HepG2 (cell line): Measurements from ENCODE around the gene SEPTIN12. TPM values are rescaled to one million over a fixed set of nuclear protein-coding genes. Genes with fewer than 3 reads are reported as not detected.

Experiments used
- ATF7 ChIP-seq, 2 experiments: fragments of 450-650 bp in 1 of 2; sonication (generic) in 1 of 2; formaldehyde crosslinking in 1 of 2; IDR thresholded peaks; 2 replicates each; pipeline versions ENCODE4 v1.4.0 to v1.6.1; 2016 to 2020; ENCODE audit warnings: antibody characterized with exemption in 1 of 2, mild to moderate bottlenecking in 1 of 2, missing genetic modification reagents in 1 of 2
- BCL6 ChIP-seq: IDR thresholded peaks from 2 replicates; pipeline ENCODE4 v1.6.1; 2016; ENCODE audit warnings: missing genetic modification reagents, missing compliant biosample characterization
- FOXJ3 ChIP-seq: sonication (generic); formaldehyde crosslinking; IDR thresholded peaks from 2 replicates; pipeline ENCODE4 v1.4.0; 2020; ENCODE audit warnings: missing genetic modification reagents, mild to moderate bottlenecking, borderline replicate concordance
- GATAD2A ChIP-seq: IDR thresholded peaks from 2 replicates; pipeline ENCODE4 v1.6.1; 2016
- HIVEP1 ChIP-seq: sonication (generic); formaldehyde crosslinking; IDR thresholded peaks from 2 replicates; pipeline ENCODE4 v1.4.0; 2020; ENCODE audit warnings: mild to moderate bottlenecking, missing genetic modification reagents
- HMG20A ChIP-seq: IDR thresholded peaks from 2 replicates; pipeline ENCODE4 v1.6.1; 2016; ENCODE audit warnings: borderline replicate concordance
- ISX ChIP-seq: sonication (generic); formaldehyde crosslinking; conservative IDR thresholded peaks from 2 replicates; pipeline ENCODE4 v1.5.0; 2020; ENCODE audit warnings: missing genetic modification reagents
- MAFK ChIP-seq, 2 experiments: IDR thresholded peaks in 1 of 2; conservative IDR thresholded peaks in 1 of 2; 2 replicates each; pipeline ENCODE4 v1.6.1; 2011; ENCODE audit warnings: improper control_type of control experiment in 2 of 2, low read length in 2 of 2
- MTERF4 ChIP-seq: sonication (generic); formaldehyde crosslinking; IDR thresholded peaks from 2 replicates; pipeline ENCODE4 v1.8.0; 2023; ENCODE audit warnings: mild to moderate bottlenecking, missing genetic modification reagents
- PHB2 ChIP-seq: fragments of 450-650 bp; IDR thresholded peaks from 2 replicates; pipeline ENCODE4 v1.6.1; 2018; ENCODE audit not compliant: partially characterized antibody
- RORA ChIP-seq: sonication (generic); formaldehyde crosslinking; IDR thresholded peaks from 2 replicates; pipeline ENCODE4 v1.5.0; 2020; ENCODE audit warnings: mild to moderate bottlenecking, missing genetic modification reagents, moderate library complexity
- SRSF1 ChIP-seq: fragments of 200-400 bp; formaldehyde crosslinking; optimal IDR thresholded peaks from 2 replicates; pipeline ENCODE3; 2017; ENCODE audit warnings: mild to moderate bottlenecking, low read depth, low read length, moderate library complexity
- TBX2 ChIP-seq: sonication (generic); formaldehyde crosslinking; IDR thresholded peaks from 2 replicates; pipeline ENCODE4 v1.5.0; 2020; ENCODE audit warnings: missing genetic modification reagents, mild to moderate bottlenecking, borderline replicate concordance
- TP53 ChIP-seq: sonication (generic); formaldehyde crosslinking; conservative IDR thresholded peaks from 2 replicates; pipeline ENCODE4 v1.4.0; 2020; ENCODE audit warnings: missing genetic modification reagents
- ZNF460 ChIP-seq: sonication (generic); formaldehyde crosslinking; IDR thresholded peaks from 2 replicates; pipeline ENCODE4 v1.5.1; 2020; ENCODE audit warnings: missing genetic modification reagents, mild to moderate bottlenecking, borderline replicate concordance
- ZNF556 ChIP-seq: sonication (generic); formaldehyde crosslinking; IDR thresholded peaks from 2 replicates; pipeline ENCODE4 v1.4.0; 2020; ENCODE audit warnings: mild to moderate bottlenecking, missing genetic modification reagents, borderline replicate concordance
- ZNF777 ChIP-seq: sonication (generic); formaldehyde crosslinking; IDR thresholded peaks from 2 replicates; pipeline ENCODE4 v1.4.0; 2020; ENCODE audit warnings: missing genetic modification reagents
- polyA plus RNA-seq, 8 experiments: library from polyadenylated mRNA; depleted of rRNA in 3 of 8; stranded (reverse) in 7 of 8; unstranded in 1 of 8; fragments of >200 nt; fragmentation: Illumina TruSeq in 4 of 8; extraction: Trizol in 4 of 8; gene quantifications; 2 replicates each; pipeline versions ENCODE4 v1.2.1 to v1.2.3, GENCODE V29; 2011 to 2016; ENCODE audit warnings: low read depth in 4 of 8, missing spikeins in 1 of 8, mixed read lengths in 1 of 8; ENCODE audit not compliant: insufficient read depth in 1 of 8
- total RNA-seq, 5 experiments: library from RNA; depleted of rRNA; stranded (reverse); fragments of >200 nt; fragmentation: Illumina TruSeq; extraction: Trizol; gene quantifications; 2 replicates each; pipeline ENCODE4 v1.2.3, GENCODE V29; 2016; ENCODE audit warnings: low read depth in 1 of 5
- TF ChIP-seq, protein P1 (sequence below): IDR thresholded peaks from 2 replicates; pipeline ENCODE4 v1.6.1; 2012; ENCODE audit warnings: inconsistent platforms
- TF ChIP-seq, protein P2 (sequence below): sonication (generic); formaldehyde crosslinking; IDR thresholded peaks from 2 replicates; pipeline ENCODE4 v1.4.0; 2020; ENCODE audit warnings: missing genetic modification reagents, borderline replicate concordance
- TF ChIP-seq, protein P3 (sequence below): IDR thresholded peaks from 2 replicates; pipeline ENCODE4 v1.6.1; 2016; ENCODE audit warnings: missing compliant biosample characterization, missing genetic modification reagents, borderline replicate concordance
- TF ChIP-seq, protein P4 (sequence below): sonication (generic); formaldehyde crosslinking; IDR thresholded peaks from 2 replicates; pipeline ENCODE4 v1.5.0; 2020; ENCODE audit warnings: mild to moderate bottlenecking, missing genetic modification reagents, borderline replicate concordance

Gene SEPTIN12
- total and polyA plus RNA-seq, 2 of the 13 experiments (the other 11 are each of a cell fraction or from before 2014, with no cell fraction given): 0.22 TPM; not detected in 1

- TF ChIP-seq TP53 (CRISPR knock-in tag) (no peak), HMG20A (CRISPR knock-in tag) (no peak), MAFK (conservative IDR thresholded peaks at IDR 0.05 in 1 of 2, IDR thresholded peaks at IDR 0.05 in 1 of 2; ENCODE audit: low read length in 2 of 2) (no peak), HIVEP1 (0 out of 2 replicates have a peak, but pooled peaks have one; percentile 17), ZNF460 (CRISPR knock-in tag) (no peak), MTERF4 (CRISPR knock-in tag) (no peak), TBX2 (CRISPR knock-in tag) (peak; percentile 27; the same call in 1 of the 2 replicates), ZNF556 (CRISPR knock-in tag) (no peak), ATF7 (IDR thresholded peaks at IDR 0.05) (no peak), ATF7 (CRISPR knock-in tag; IDR thresholded peaks at IDR 0.05) (no peak), ISX (no peak), ZNF777 (CRISPR knock-in tag) (no peak), PHB2 (no peak), GATAD2A (CRISPR knock-in tag) (0 out of 2 replicates have a peak, but pooled peaks have one; percentile 14), FOXJ3 (CRISPR knock-in tag) (no peak), RORA (CRISPR knock-in tag) (no peak), SRSF1 (no peak), BCL6 (CRISPR knock-in tag) (no peak)
- TF ChIP-seq, protein P1, sequence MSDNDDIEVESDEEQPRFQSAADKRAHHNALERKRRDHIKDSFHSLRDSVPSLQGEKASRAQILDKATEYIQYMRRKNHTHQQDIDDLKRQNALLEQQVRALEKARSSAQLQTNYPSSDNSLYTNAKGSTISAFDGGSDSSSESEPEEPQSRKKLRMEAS: peak; percentile 22; the same call in 1 of the 2 replicates
- TF ChIP-seq, protein P2, sequence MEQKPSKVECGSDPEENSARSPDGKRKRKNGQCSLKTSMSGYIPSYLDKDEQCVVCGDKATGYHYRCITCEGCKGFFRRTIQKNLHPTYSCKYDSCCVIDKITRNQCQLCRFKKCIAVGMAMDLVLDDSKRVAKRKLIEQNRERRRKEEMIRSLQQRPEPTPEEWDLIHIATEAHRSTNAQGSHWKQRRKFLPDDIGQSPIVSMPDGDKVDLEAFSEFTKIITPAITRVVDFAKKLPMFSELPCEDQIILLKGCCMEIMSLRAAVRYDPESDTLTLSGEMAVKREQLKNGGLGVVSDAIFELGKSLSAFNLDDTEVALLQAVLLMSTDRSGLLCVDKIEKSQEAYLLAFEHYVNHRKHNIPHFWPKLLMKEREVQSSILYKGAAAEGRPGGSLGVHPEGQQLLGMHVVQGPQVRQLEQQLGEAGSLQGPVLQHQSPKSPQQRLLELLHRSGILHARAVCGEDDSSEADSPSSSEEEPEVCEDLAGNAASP (CRISPR knock-in tag): no peak
- TF ChIP-seq, protein P3, sequence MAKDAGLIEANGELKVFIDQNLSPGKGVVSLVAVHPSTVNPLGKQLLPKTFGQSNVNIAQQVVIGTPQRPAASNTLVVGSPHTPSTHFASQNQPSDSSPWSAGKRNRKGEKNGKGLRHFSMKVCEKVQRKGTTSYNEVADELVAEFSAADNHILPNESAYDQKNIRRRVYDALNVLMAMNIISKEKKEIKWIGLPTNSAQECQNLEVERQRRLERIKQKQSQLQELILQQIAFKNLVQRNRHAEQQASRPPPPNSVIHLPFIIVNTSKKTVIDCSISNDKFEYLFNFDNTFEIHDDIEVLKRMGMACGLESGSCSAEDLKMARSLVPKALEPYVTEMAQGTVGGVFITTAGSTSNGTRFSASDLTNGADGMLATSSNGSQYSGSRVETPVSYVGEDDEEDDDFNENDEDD (CRISPR knock-in tag): no peak
- TF ChIP-seq, protein P4, sequence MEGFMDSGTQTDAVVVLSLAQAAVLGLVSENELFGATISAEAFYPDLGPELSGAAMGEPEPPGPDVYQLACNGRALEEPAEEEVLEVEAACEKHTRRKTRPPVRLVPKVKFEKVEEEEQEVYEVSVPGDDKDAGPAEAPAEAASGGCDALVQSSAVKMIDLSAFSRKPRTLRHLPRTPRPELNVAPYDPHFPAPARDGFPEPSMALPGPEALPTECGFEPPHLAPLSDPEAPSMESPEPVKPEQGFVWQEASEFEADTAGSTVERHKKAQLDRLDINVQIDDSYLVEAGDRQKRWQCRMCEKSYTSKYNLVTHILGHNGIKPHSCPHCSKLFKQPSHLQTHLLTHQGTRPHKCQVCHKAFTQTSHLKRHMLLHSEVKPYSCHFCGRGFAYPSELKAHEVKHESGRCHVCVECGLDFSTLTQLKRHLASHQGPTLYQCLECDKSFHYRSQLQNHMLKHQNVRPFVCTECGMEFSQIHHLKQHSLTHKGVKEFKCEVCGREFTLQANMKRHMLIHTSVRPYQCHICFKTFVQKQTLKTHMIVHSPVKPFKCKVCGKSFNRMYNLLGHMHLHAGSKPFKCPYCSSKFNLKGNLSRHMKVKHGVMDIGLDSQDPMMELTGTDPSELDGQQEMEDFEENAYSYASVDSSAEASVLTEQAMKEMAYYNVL: no peak
Observed at GRCh38 chr16:4800290-4801041, 12.3 kb upstream of the SEPTIN12 start (continued).
